ENCODE measurements around the gene HYAL2.

The HYAL2 gene

GRCh38 chr3:50350213-50350526 lies 27.6 kb upstream of the HYAL2 start:
- no peak for DNase-seq

GRCh38 chr3:50347187-50347813 lies 24.8 kb upstream of the HYAL2 start:
- peak; percentile 73 for DNase-seq

GRCh38 chr3:50345586-50346234 lies 23.2 kb upstream of the HYAL2 start, which contains the start of gene ZMYND10:
Gene ZMYND10, minus strand, starts transcription at chr3:50345732. Its CDS starts 153 bp downstream, at chr3:50345579.
- DNase-seq = peak; percentile 84

- no peak for DNase-seq
Measured at GRCh38 chr3:50345008-50345407, 22.5 kb upstream of the HYAL2 start.

- DNase-seq = no peak
Measured at GRCh38 chr3:50342813-50343633, 20.5 kb upstream of the HYAL2 start.

- no peak for DNase-seq
Measured at GRCh38 chr3:50341996-50342650, 19.6 kb upstream of the HYAL2 start.

GRCh38 chr3:50341537-50341936 lies 19.0 kb upstream of the HYAL2 start:
- no peak for DNase-seq

- DNase-seq = peak; percentile 89
Measured at GRCh38 chr3:50340448-50341329, 18.1 kb upstream of the HYAL2 start, which contains the start of gene RASSF1. Gene RASSF1, minus strand, starts transcription at chr3:50340836. Its CDS starts 31 bp downstream, at chr3:50340805.

- DNase-seq = no peak
Measured at GRCh38 chr3:50340147-50340447, 17.6 kb upstream of the HYAL2 start.

- DNase-seq = no peak
Measured at GRCh38 chr3:50339485-50340146, 17.1 kb upstream of the HYAL2 start.

GRCh38 chr3:50338965-50339364 lies 16.4 kb upstream of the HYAL2 start:
- no peak for DNase-seq

GRCh38 chr3:50337175-50337861 lies 14.8 kb upstream of the HYAL2 start:
- DNase-seq = peak; percentile 99

- DNase-seq = peak; percentile 69
Measured at GRCh38 chr3:50336452-50337174, 14.1 kb upstream of the HYAL2 start.

- no peak for DNase-seq
Measured at GRCh38 chr3:50334339-50335075, 12.0 kb upstream of the HYAL2 start.

- DNase-seq = no peak
Measured at GRCh38 chr3:50333744-50334328, 11.3 kb upstream of the HYAL2 start.

- no peak for DNase-seq
Measured at GRCh38 chr3:50331364-50331907, 8.9 kb upstream of the HYAL2 start.

- DNase-seq = no peak
Measured at GRCh38 chr3:50330330-50330729, 7.8 kb upstream of the HYAL2 start.

GRCh38 chr3:50327943-50328691 lies 5.6 kb upstream of the HYAL2 start, which contains the start of gene TUSC2:
Gene TUSC2, minus strand, starts transcription at chr3:50328223. Its CDS starts 124 bp downstream, at chr3:50328099.
- peak; percentile 97 for DNase-seq
